A549 (cell line): ENCODE measurements around the gene RAB27A. TPM values are rescaled to one million over a fixed set of nuclear protein-coding genes. Genes with fewer than 3 reads are reported as not detected.

ENCODE experiments used
- ATAC-seq, 2 experiments: fragments of 200-7000 bp in 1 of 2; fragments of >200 bp in 1 of 2; cut with Nextera tagmentation in 1 of 2; cut with Tn5 transposase in 1 of 2; 3 replicates each; pipeline versions ENCODE4 v1.8.0 to v1.9.1; 2018 to 2020; ENCODE audit warnings: mild to moderate bottlenecking in 1 of 2, moderate library complexity in 1 of 2
- CTCF ChIA-PET: fragments of 300-600 bp; sonication (Branson Sonifier 250); formaldehyde crosslinking; extraction: SDS; loops from one replicate; lab custom pipeline; 2021; ENCODE audit warnings: antibody characterized with exemption, inconsistent platforms; lab: Yijun Ruan, JAX
- POLR2A ChIA-PET: fragments of 350-600 bp; formaldehyde crosslinking; extraction: SDS; loops from one replicate; lab custom pipeline; 2021; ENCODE audit warnings: antibody characterized with exemption, inconsistent platforms; lab: Yijun Ruan, JAX
- DNase-seq, 2 experiments: peaks; one replicate each; pipeline versions ENCODE4 v3.0.0 to v3.0.0-alpha.2; 2011 to 2016; ENCODE audit warnings: low read depth in 1 of 2, low spot score in 1 of 2
- FAIRE-seq: peaks from 2 replicates; lab custom pipeline; 2011; peaks lifted over from hg19 to GRCh38; lab: Jason Lieb, UNC
- H3K27ac ChIP-seq, 2 experiments: fragments of >200 bp; sonication (Bioruptor Twin); formaldehyde crosslinking; 3 replicates each; pipeline ENCODE4 v1.5.1; 2016 to 2017
- H3K4me1 ChIP-seq: fragments of >200 bp; sonication (Bioruptor Twin); formaldehyde crosslinking; 3 replicates; pipeline ENCODE4 v1.6.1; 2016
- H3K4me2 ChIP-seq: fragments of >200 bp; sonication (Bioruptor Twin); formaldehyde crosslinking; 3 replicates; pipeline ENCODE4 v1.6.1; 2016
- H3K4me3 ChIP-seq: fragments of >200 bp; sonication (Bioruptor Twin); formaldehyde crosslinking; 3 replicates; pipeline ENCODE4 v1.5.1; 2016
- H3K9me3 ChIP-seq: fragments of >200 bp; sonication (Bioruptor Twin); formaldehyde crosslinking; 3 replicates; pipeline ENCODE4 v1.6.1; 2016
- CHD4 ChIP-seq: fragments of 200-600 bp; sonication (generic); IDR thresholded peaks from 2 replicates; pipeline ENCODE4 v1.6.1; 2016; ENCODE audit warnings: antibody characterized with exemption, mild to moderate bottlenecking, borderline replicate concordance
- EHF ChIP-seq: fragments of 250-450 bp; sonication (Bioruptor Pico); IDR thresholded peaks from 2 replicates; pipeline ENCODE4 v1.5.0; 2020; ENCODE audit warnings: mild to moderate bottlenecking
- FOSB ChIP-seq: fragments of 250-450 bp; sonication (Bioruptor Pico); IDR thresholded peaks from 2 replicates; pipeline ENCODE4 v1.5.0; 2020; ENCODE audit warnings: mild to moderate bottlenecking, moderate library complexity
- FOSL2 ChIP-seq, 2 experiments: fragments of 450-650 bp in 1 of 2; fragments of >200 bp in 1 of 2; sonication (Bioruptor Twin) in 1 of 2; formaldehyde crosslinking; IDR thresholded peaks; 2 replicates each; pipeline versions ENCODE4 v1.5.0 to v1.6.1; 2016 to 2020; ENCODE audit warnings: mild to moderate bottlenecking in 1 of 2, moderate library complexity in 1 of 2
- HEYL ChIP-seq: fragments of 250-450 bp; sonication (Bioruptor Pico); IDR thresholded peaks from 2 replicates; pipeline ENCODE4 v1.8.0; 2021; ENCODE audit warnings: mild to moderate bottlenecking, moderate library complexity
- HMGXB4 ChIP-seq: fragments of 250-450 bp; sonication (Bioruptor Pico); IDR thresholded peaks from 2 replicates; pipeline ENCODE4 v1.5.0; 2021; ENCODE audit warnings: mild to moderate bottlenecking, moderate library complexity, borderline replicate concordance
- HOXB13 ChIP-seq: fragments of 250-450 bp; sonication (Bioruptor Pico); IDR thresholded peaks from 2 replicates; pipeline ENCODE4 v1.5.0; 2020; ENCODE audit warnings: low read depth, mild to moderate bottlenecking, moderate library complexity
- JUNB ChIP-seq: fragments of >200 bp; sonication (Bioruptor Twin); formaldehyde crosslinking; IDR thresholded peaks from 2 replicates; pipeline ENCODE4 v1.6.1; 2016
- MAFK ChIP-seq: fragments of 450-650 bp; IDR thresholded peaks from 2 replicates; pipeline ENCODE4 v1.6.1; 2014; ENCODE audit not compliant: partially characterized antibody
- MAX ChIP-seq: IDR thresholded peaks from 2 replicates; pipeline ENCODE4 v1.6.1; 2012
- NR3C1 ChIP-seq: fragments of >200 bp; sonication (Bioruptor Twin); formaldehyde crosslinking; IDR thresholded peaks from 3 replicates; pipeline ENCODE4 v1.6.1; 2017
- PHF8 ChIP-seq: fragments of 200-600 bp; sonication (generic); IDR thresholded peaks from 2 replicates; pipeline ENCODE4 v1.6.1; 2016; ENCODE audit warnings: low read depth, mild to moderate bottlenecking, antibody characterized with exemption, moderate library complexity, borderline replicate concordance
- POLR2A ChIP-seq: IDR thresholded peaks from 2 replicates; pipeline ENCODE4 v1.6.1; 2012; ENCODE audit warnings: mild to moderate bottlenecking, low read length
- RAD21 ChIP-seq, 2 experiments: fragments of >200 bp in 1 of 2; sonication (Bioruptor Twin) in 1 of 2; formaldehyde crosslinking in 1 of 2; IDR thresholded peaks in 1 of 2; conservative IDR thresholded peaks in 1 of 2; 2 replicates in 1 of 2; 3 replicates in 1 of 2; pipeline ENCODE4 v1.6.1; 2012 to 2018; ENCODE audit warnings: inconsistent platforms in 1 of 2
- RARB ChIP-seq: fragments of 250-450 bp; sonication (Bioruptor Pico); IDR thresholded peaks from 2 replicates; pipeline ENCODE4 v1.8.0; 2021; ENCODE audit warnings: mild to moderate bottlenecking, moderate library complexity
- RCOR1 ChIP-seq: fragments of 150-350 bp; IDR thresholded peaks from 2 replicates; pipeline ENCODE4 v1.6.1; 2014; ENCODE audit warnings: antibody characterized with exemption, low read length, low read depth
- RNF2 ChIP-seq: fragments of 200-600 bp; sonication (generic); IDR thresholded peaks from 2 replicates; pipeline ENCODE4 v1.6.1; 2016; ENCODE audit warnings: low read depth, mild to moderate bottlenecking, antibody characterized with exemption, moderate library complexity, borderline replicate concordance
- SMC3 ChIP-seq: fragments of >200 bp; sonication (Bioruptor Twin); formaldehyde crosslinking; IDR thresholded peaks from 3 replicates; pipeline ENCODE4 v1.6.1; 2018; ENCODE audit warnings: inconsistent platforms
- ZFP36 ChIP-seq: fragments of 450-650 bp; IDR thresholded peaks from 2 replicates; pipeline ENCODE4 v1.6.1; 2014; ENCODE audit warnings: borderline replicate concordance; ENCODE audit not compliant: partially characterized antibody
- ZSCAN20 ChIP-seq: fragments of 250-450 bp; sonication (Bioruptor Pico); IDR thresholded peaks from 2 replicates; pipeline ENCODE4 v1.8.0; 2022; ENCODE audit warnings: mild to moderate bottlenecking, moderate library complexity
- WGBS: methylation state at CpG from one replicate; pipeline ENCODE4 v1.1.6; 2017; ENCODE audit errors: missing lambda C conversion rate; 5-methylcytosine and 5-hydroxymethylcytosine counted together
- polyA plus RNA-seq, 4 experiments: library from polyadenylated mRNA; depleted of rRNA in 3 of 4; stranded (reverse); fragments of >200 nt; fragmentation: RNase III in 1 of 4; extraction: RNeasy Plus Mini Kit Qiagen cat#74134 plus additional on column Dnase treatment in 1 of 4; gene quantifications; 2 replicates in 3 of 4; 3 replicates in 1 of 4; pipeline ENCODE4 v1.2.3, GENCODE V29; 2011 to 2017
- TF ChIP-seq, protein P1 (sequence below): fragments of 200-600 bp; sonication (generic); IDR thresholded peaks from 2 replicates; pipeline ENCODE4 v1.6.1; 2016; ENCODE audit warnings: antibody characterized with exemption, mild to moderate bottlenecking, moderate library complexity
- TF ChIP-seq, protein P2 (sequence below): IDR thresholded peaks from 2 replicates; pipeline ENCODE4 v1.6.1; 2012

RAB27A gene
- polyA plus RNA-seq, 2 of the 4 experiments (the other 2 are of a cell fraction): 8.1 to 17.0 TPM

DNA sequence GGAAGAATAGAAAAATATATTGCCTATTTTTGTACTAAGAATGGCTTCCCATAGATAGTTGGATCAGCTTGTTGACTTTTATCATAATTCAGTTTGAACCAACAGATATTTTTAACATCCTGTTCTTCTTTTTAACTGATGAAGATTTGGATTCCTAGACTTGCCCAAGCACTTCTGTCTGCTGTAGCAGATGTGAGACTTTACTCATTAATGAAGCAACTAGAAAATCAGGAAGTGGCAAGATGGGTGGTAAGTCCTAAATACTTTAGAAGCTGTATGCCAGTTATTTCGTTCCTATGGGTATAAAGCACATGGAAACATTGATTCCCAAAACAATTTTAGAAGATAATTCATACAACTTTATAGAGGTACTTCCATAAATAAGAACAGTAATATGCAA lies 37.8 kb upstream of the RAB27A start:
- no peak for TF ChIP-seq MAX
- no peak for TF ChIP-seq SMC3
- TF ChIP-seq RNF2: no peak
- no peak for TF ChIP-seq RAD21 (conservative IDR thresholded peaks at IDR 0.05 in 1 of 2, IDR thresholded peaks at IDR 0.05 in 1 of 2)
- no peak for TF ChIP-seq RCOR1
- H3K27ac ChIP-seq: no peak overlapping the region
- DNase-seq (no peak), ATAC-seq (no peak), FAIRE-seq (no peak)
- no peaks in the 10 kb centered on the region for H3K9me3 ChIP-seq
- no peak overlapping the region for H3K4me2 ChIP-seq
- no peaks in the 10 kb centered on the region for H3K4me1 ChIP-seq
- H3K4me3 ChIP-seq: no peak overlapping the region
- CTCF ChIA-PET: interaction anchor here (1.0 to 1.4 kb wide), 3 partner anchors 10 to 81 kb away, joined by 3 to 5 read pairs (median 4); partner anchors contain the start of genes CCPG1 and PIERCE2
- POLR2A ChIA-PET: interaction anchor here (1.0 kb wide), 1 partner anchor 9 kb away, joined by 3 read pairs; the partner anchor contains the start of genes PIGB and PIGBOS1
- WGBS: 78% methylated on average over 1 of the region's 1 CpG

- no peak overlapping the region for H3K27ac ChIP-seq
- no peak overlapping the region for H3K4me3 ChIP-seq
- ATAC-seq: no peak
- TF ChIP-seq, protein P1, sequence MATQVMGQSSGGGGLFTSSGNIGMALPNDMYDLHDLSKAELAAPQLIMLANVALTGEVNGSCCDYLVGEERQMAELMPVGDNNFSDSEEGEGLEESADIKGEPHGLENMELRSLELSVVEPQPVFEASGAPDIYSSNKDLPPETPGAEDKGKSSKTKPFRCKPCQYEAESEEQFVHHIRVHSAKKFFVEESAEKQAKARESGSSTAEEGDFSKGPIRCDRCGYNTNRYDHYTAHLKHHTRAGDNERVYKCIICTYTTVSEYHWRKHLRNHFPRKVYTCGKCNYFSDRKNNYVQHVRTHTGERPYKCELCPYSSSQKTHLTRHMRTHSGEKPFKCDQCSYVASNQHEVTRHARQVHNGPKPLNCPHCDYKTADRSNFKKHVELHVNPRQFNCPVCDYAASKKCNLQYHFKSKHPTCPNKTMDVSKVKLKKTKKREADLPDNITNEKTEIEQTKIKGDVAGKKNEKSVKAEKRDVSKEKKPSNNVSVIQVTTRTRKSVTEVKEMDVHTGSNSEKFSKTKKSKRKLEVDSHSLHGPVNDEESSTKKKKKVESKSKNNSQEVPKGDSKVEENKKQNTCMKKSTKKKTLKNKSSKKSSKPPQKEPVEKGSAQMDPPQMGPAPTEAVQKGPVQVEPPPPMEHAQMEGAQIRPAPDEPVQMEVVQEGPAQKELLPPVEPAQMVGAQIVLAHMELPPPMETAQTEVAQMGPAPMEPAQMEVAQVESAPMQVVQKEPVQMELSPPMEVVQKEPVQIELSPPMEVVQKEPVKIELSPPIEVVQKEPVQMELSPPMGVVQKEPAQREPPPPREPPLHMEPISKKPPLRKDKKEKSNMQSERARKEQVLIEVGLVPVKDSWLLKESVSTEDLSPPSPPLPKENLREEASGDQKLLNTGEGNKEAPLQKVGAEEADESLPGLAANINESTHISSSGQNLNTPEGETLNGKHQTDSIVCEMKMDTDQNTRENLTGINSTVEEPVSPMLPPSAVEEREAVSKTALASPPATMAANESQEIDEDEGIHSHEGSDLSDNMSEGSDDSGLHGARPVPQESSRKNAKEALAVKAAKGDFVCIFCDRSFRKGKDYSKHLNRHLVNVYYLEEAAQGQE: no peak
- TF ChIP-seq ZFP36: no peak
- no peak for TF ChIP-seq POLR2A
- no peak for TF ChIP-seq ZSCAN20 (CRISPR knock-in tag)
- no peak for TF ChIP-seq EHF (CRISPR knock-in tag)
- TF ChIP-seq NR3C1: no peak
- no peak for TF ChIP-seq RARB
- no peak for TF ChIP-seq HEYL (CRISPR knock-in tag)
- no peak for TF ChIP-seq MAFK
- TF ChIP-seq HMGXB4: no peak
- no peak for TF ChIP-seq FOSL2 (IDR thresholded peaks at IDR 0.05)
- TF ChIP-seq FOSL2 (CRISPR knock-in tag; IDR thresholded peaks at IDR 0.05): no peak
- no peak for TF ChIP-seq FOSB (CRISPR knock-in tag)
- TF ChIP-seq CHD4: no peak
- TF ChIP-seq, protein P2, sequence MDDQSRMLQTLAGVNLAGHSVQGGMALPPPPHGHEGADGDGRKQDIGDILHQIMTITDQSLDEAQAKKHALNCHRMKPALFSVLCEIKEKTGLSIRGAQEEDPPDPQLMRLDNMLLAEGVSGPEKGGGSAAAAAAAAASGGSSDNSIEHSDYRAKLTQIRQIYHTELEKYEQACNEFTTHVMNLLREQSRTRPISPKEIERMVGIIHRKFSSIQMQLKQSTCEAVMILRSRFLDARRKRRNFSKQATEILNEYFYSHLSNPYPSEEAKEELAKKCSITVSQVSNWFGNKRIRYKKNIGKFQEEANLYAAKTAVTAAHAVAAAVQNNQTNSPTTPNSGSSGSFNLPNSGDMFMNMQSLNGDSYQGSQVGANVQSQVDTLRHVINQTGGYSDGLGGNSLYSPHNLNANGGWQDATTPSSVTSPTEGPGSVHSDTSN: no peak
- TF ChIP-seq RNF2: no peak
- TF ChIP-seq JUNB: no peak
- TF ChIP-seq MAX: no peak
- no peak for TF ChIP-seq PHF8
- no peak for TF ChIP-seq HOXB13 (CRISPR knock-in tag)
- no peak for TF ChIP-seq RCOR1
- WGBS: 87% methylated on average over 5 of the region's 5 CpGs
- H3K9me3 ChIP-seq: no peaks in the 10 kb centered on the region
- POLR2A ChIA-PET: no interaction called here
- H3K4me2 ChIP-seq: no peak overlapping the region
- CTCF ChIA-PET: no interaction called here
- no peak for FAIRE-seq
- no peak for DNase-seq
- peaks cover 14% of the 10 kb centered on the region for H3K4me1 ChIP-seq
These were observed 32.9 kb upstream of the RAB27A start for GRCh38 chr15:55322467-55322866.
